Measurements from ENCODE around the gene IER5L.

Gene IER5L

GRCh38 chr9:129161534-129161837 is 16.6 kb downstream of the IER5L start:
- Histone ChIP-seq H3K36me3 (ENCODE audit: control insufficient read depth in 2 of 2, insufficient read depth in 1 of 2, low read length in 2 of 2) (no peaks in the 10 kb centered on the region), H3K9me3 (ENCODE audit: control insufficient read depth, insufficient read depth, low read depth, low read length) (no peaks in the 10 kb centered on the region), H3K4me1 (ENCODE audit: control insufficient read depth, insufficient read depth, low read length) (no peaks in the 10 kb centered on the region), H3K4me3 (ENCODE audit: low read depth, low read length) (no peak overlapping the region), H3K27ac (ENCODE audit: extremely low read depth, low read depth, low read length) (no peak overlapping the region)
- CTCF ChIA-PET, result interaction anchor here (0.6 to 3.3 kb wide), 4 partner anchors 9 to 387 kb away, joined by 3 to 11 read pairs (median 4); no protein-coding TSS in a partner anchor
- TF ChIP-seq ZNF140 (tag by site-specific recombination; IDR thresholded peaks at IDR 0.05) (no peak), ZNF366 (tag by site-specific recombination; conservative IDR thresholded peaks at IDR 0.05) (no peak), ZNF341 (tag by site-specific recombination; IDR thresholded peaks at IDR 0.05; ENCODE audit: low read depth) (peak; percentile 21; the same call in 1 of the 2 replicates), KLF16 (tag by site-specific recombination; IDR thresholded peaks at IDR 0.05) (no peak), ZNF433 (tag by site-specific recombination; IDR thresholded peaks at IDR 0.05; ENCODE audit: low read depth) (no peak)
- POLR2A ChIA-PET, result interaction anchor here (0.6 to 1.8 kb wide), 2 partner anchors 17 to 400 kb away, joined by 5 to 6 read pairs; partner anchors contain the start of gene IER5L

- no peak overlapping the region for H3K27ac ChIP-seq (ENCODE audit: extremely low read depth, low read depth, low read length)
- POLR2A ChIA-PET, result interaction anchor here (0.6 to 1.8 kb wide), 2 partner anchors 17 to 399 kb away, joined by 5 to 6 read pairs; partner anchors contain the start of gene IER5L
- no peak overlapping the region for H3K4me3 ChIP-seq (ENCODE audit: low read depth, low read length)
- no peaks in the 10 kb centered on the region for H3K4me1 ChIP-seq (ENCODE audit: control insufficient read depth, insufficient read depth, low read length)
- peaks cover 0 to 2% of the 10 kb centered on the region in 2 experiments; a peak in 1 of 3 replicates for H3K36me3 ChIP-seq (ENCODE audit: control insufficient read depth in 2 of 2, insufficient read depth in 1 of 2, low read length in 2 of 2)
- no peaks in the 10 kb centered on the region for H3K9me3 ChIP-seq (ENCODE audit: control insufficient read depth, insufficient read depth, low read depth, low read length)
- CTCF ChIA-PET, result interaction anchor here (0.9 to 3.3 kb wide), 4 partner anchors 13 to 388 kb away, joined by 3 to 11 read pairs (median 4); no protein-coding TSS in a partner anchor
- TF ChIP-seq ZNF341 (tag by site-specific recombination; IDR thresholded peaks at IDR 0.05; ENCODE audit: low read depth), result peak; percentile 9; the same call in 1 of the 2 replicates
- no peak for TF ChIP-seq KLF1 (tag by site-specific recombination; IDR thresholded peaks at IDR 0.05)
- TF ChIP-seq ZBTB8A (tag by site-specific recombination; IDR thresholded peaks at IDR 0.05), result no peak
- TF ChIP-seq ZNF529 (tag by site-specific recombination; IDR thresholded peaks at IDR 0.05; ENCODE audit: insufficient replicate concordance), result no peak
- no peak for TF ChIP-seq HIC1 (tag by site-specific recombination; IDR thresholded peaks at IDR 0.05)
- no peak for TF ChIP-seq ZNF398 (tag by site-specific recombination; IDR thresholded peaks at IDR 0.05)
- no peak for TF ChIP-seq ZSCAN5A (tag by site-specific recombination; IDR thresholded peaks at IDR 0.05)
- TF ChIP-seq ZNF514 (tag by site-specific recombination; IDR thresholded peaks at IDR 0.05), result no peak
- TF ChIP-seq GLIS2 (tag by site-specific recombination; IDR thresholded peaks at IDR 0.05), result no peak
- peak; percentile 93 for TF ChIP-seq PRDM1 (tag by site-specific recombination; IDR thresholded peaks at IDR 0.05)
- no peak for TF ChIP-seq SETDB1 (IDR thresholded peaks at IDR 0.05; ENCODE audit: insufficient read length, low read length)
- no peak for TF ChIP-seq HOXA7 (CRISPR knock-in tag; IDR thresholded peaks at IDR 0.05; ENCODE audit: borderline replicate concordance)
- no peak for TF ChIP-seq ZNF580 (tag by site-specific recombination; IDR thresholded peaks at IDR 0.05)
- no peak for TF ChIP-seq ZBTB26 (tag by site-specific recombination; optimal IDR thresholded peaks at IDR 0.05)
- no peak for TF ChIP-seq ZFP37 (tag by site-specific recombination; IDR thresholded peaks at IDR 0.05)
- TF ChIP-seq ZNF184 (tag by site-specific recombination; IDR thresholded peaks at IDR 0.05), result no peak
- no peak for TF ChIP-seq TCF7L2 (IDR thresholded peaks at IDR 0.05; ENCODE audit: borderline replicate concordance, low read depth, low read length)
- TF ChIP-seq ZNF26 (tag by site-specific recombination; IDR thresholded peaks at IDR 0.05), result no peak
- no peak for TF ChIP-seq ZBTB48 (tag by site-specific recombination; IDR thresholded peaks at IDR 0.05)
- no peak for TF ChIP-seq EGR2 (tag by site-specific recombination; IDR thresholded peaks at IDR 0.05; ENCODE audit: low read depth)
- peak; percentile 34; the same call in 1 of the 2 replicates for TF ChIP-seq ZNF366 (tag by site-specific recombination; conservative IDR thresholded peaks at IDR 0.05)
- TF ChIP-seq ZNF623 (tag by site-specific recombination; IDR thresholded peaks at IDR 0.05), result no peak
These were observed 17.1 kb downstream of the IER5L start for GRCh38 chr9:129160712-129161533.
